ENCODE measurements around the gene PPP1R13B. TPM values are rescaled to one million over a fixed set of nuclear protein-coding genes. Genes with fewer than 3 reads are reported as not detected.
A peak's percentile ranks its signal among the peaks of the same experiment; 100 is the strongest.

The PPP1R13B gene
- total RNA-seq, 1 donor from 2014 or later, result 40.3 TPM

GRCh38 chr14:103749860-103750259, 97.5 kb downstream of the PPP1R13B start:
- Mint-ChIP-seq H3K36me3 (ENCODE audit: insufficient read depth) (peaks cover 2% of the 10 kb centered on the region), H3K4me1 (ENCODE audit: low read depth) (no peaks in the 10 kb centered on the region), H3K9me3 (ENCODE audit: low read depth) (no peaks in the 10 kb centered on the region), H3K27me3 (no peaks in the 10 kb centered on the region), H3K4me3 (ENCODE audit: low read depth) (no peak overlapping the region), H3K27ac (peak overlapping the region; percentile 81)
- DNase-seq (ENCODE audit: low spot score, unreplicated experiment), result no peak
- TF ChIP-seq CTCF (IDR thresholded peaks at IDR 0.05; ENCODE audit: unreplicated experiment), result no peak

GRCh38 chr14:103749452-103749851, 97.9 kb downstream of the PPP1R13B start:
- Mint-ChIP-seq H3K27me3 (no peaks in the 10 kb centered on the region), H3K36me3 (ENCODE audit: insufficient read depth) (peaks cover 2% of the 10 kb centered on the region), H3K27ac (peak overlapping the region; percentile 50), H3K4me1 (ENCODE audit: low read depth) (no peaks in the 10 kb centered on the region), H3K9me3 (ENCODE audit: low read depth) (no peaks in the 10 kb centered on the region), H3K4me3 (ENCODE audit: low read depth) (no peak overlapping the region)
- TF ChIP-seq CTCF (IDR thresholded peaks at IDR 0.05; ENCODE audit: unreplicated experiment), result no peak
- no peak for DNase-seq (ENCODE audit: low spot score, unreplicated experiment)

GRCh38 chr14:103748534-103748857, 98.9 kb downstream of the PPP1R13B start:
- DNase-seq (ENCODE audit: low spot score, unreplicated experiment), result no peak
- no peak for TF ChIP-seq CTCF (IDR thresholded peaks at IDR 0.05; ENCODE audit: unreplicated experiment)
- H3K27me3 Mint-ChIP-seq, result no peaks in the 10 kb centered on the region
- no peak overlapping the region for H3K4me3 Mint-ChIP-seq (ENCODE audit: low read depth)
- peaks cover 3% of the 10 kb centered on the region for H3K36me3 Mint-ChIP-seq (ENCODE audit: insufficient read depth)
- H3K9me3 Mint-ChIP-seq (ENCODE audit: low read depth), result no peaks in the 10 kb centered on the region
- no peak overlapping the region for H3K27ac Mint-ChIP-seq
- H3K4me1 Mint-ChIP-seq (ENCODE audit: low read depth), result no peaks in the 10 kb centered on the region

- H3K9me3 Mint-ChIP-seq (ENCODE audit: low read depth), result no peaks in the 10 kb centered on the region
- no peaks in the 10 kb centered on the region for H3K27me3 Mint-ChIP-seq
- no peaks in the 10 kb centered on the region for H3K4me1 Mint-ChIP-seq (ENCODE audit: low read depth)
- no peak overlapping the region for H3K27ac Mint-ChIP-seq
- H3K4me3 Mint-ChIP-seq (ENCODE audit: low read depth), result no peak overlapping the region
- no peak for DNase-seq (ENCODE audit: low spot score, unreplicated experiment)
- peaks cover 3% of the 10 kb centered on the region for H3K36me3 Mint-ChIP-seq (ENCODE audit: insufficient read depth)
- no peak for TF ChIP-seq CTCF (IDR thresholded peaks at IDR 0.05; ENCODE audit: unreplicated experiment)
These were observed 100.7 kb downstream of the PPP1R13B start for GRCh38 chr14:103746701-103747100.

GRCh38 chr14:103745424-103745823, 102.0 kb downstream of the PPP1R13B start:
- Mint-ChIP-seq H3K4me3 (ENCODE audit: low read depth) (no peak overlapping the region), H3K36me3 (ENCODE audit: insufficient read depth) (peaks cover 3% of the 10 kb centered on the region), H3K4me1 (ENCODE audit: low read depth) (no peaks in the 10 kb centered on the region), H3K9me3 (ENCODE audit: low read depth) (no peaks in the 10 kb centered on the region), H3K27ac (no peak overlapping the region), H3K27me3 (no peaks in the 10 kb centered on the region)
- DNase-seq (ENCODE audit: low spot score, unreplicated experiment), result no peak
- TF ChIP-seq CTCF (IDR thresholded peaks at IDR 0.05; ENCODE audit: unreplicated experiment), result no peak
